ENCODE measurements around the gene DTD2.

Gene DTD2

DNA sequence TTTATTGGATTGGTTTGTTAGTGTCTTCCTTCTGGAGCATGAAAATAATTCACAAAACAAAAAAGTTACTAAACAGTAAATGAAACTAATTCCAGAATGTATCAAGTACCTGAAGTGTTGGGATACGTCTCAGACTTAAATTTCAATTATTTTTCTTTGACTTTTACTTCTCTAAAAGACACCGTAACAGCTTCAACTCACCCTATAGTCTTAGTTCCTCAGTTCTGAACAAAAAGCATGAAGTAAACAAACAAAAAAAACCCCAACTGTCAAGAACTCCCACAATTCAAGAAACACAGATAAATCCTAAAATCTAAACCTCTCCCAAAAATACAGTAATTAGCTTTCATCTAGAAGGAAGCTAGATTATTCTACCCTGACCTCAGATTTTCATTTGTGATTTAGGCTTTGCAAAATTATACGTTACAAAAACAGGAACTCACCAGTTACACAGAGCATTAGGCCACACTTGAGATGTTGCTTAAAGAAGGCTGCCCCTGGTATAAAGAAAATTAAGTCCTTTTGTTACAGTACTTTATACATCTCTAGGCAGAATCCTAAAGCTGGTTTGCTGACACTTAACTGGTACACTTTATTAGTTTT, 47.2 kb downstream of the DTD2 start:
- no peak overlapping the region for H3K4me2 ChIP-seq (ENCODE audit: low read length)
- peaks cover 28% of the 10 kb centered on the region for H3K4me1 ChIP-seq
- H3K9ac ChIP-seq: no peak overlapping the region
- no peaks in the 10 kb centered on the region for H3K36me3 ChIP-seq (ENCODE audit: control insufficient read depth, insufficient read depth, low read length)
- peaks cover 22% of the 10 kb centered on the region for H3K79me2 ChIP-seq
- no peaks in the 10 kb centered on the region for H3K9me3 ChIP-seq (ENCODE audit: control insufficient read depth, low read length)
- H3K27me3 ChIP-seq (ENCODE audit: control insufficient read depth, insufficient read depth, low read length): no peaks in the 10 kb centered on the region
- peak overlapping the region; percentile 51 for H2AFZ ChIP-seq
- H3K27ac ChIP-seq: peak overlapping the region; percentile 20
- no peak overlapping the region for H3K4me3 ChIP-seq (ENCODE audit: low read depth, low read length)
- no peak for TF ChIP-seq CTCF (IDR thresholded peaks at IDR 0.05)

- peaks cover 12% of the 10 kb centered on the region for H3K79me2 ChIP-seq
- H3K9ac ChIP-seq: no peak overlapping the region
- H3K36me3 ChIP-seq (ENCODE audit: control insufficient read depth, insufficient read depth, low read length): no peaks in the 10 kb centered on the region
- no peak overlapping the region for H2AFZ ChIP-seq
- TF ChIP-seq CTCF (IDR thresholded peaks at IDR 0.05): no peak
- H3K27ac ChIP-seq: no peak overlapping the region
- no peak overlapping the region for H3K4me3 ChIP-seq (ENCODE audit: low read depth, low read length)
- H3K4me2 ChIP-seq (ENCODE audit: low read length): no peak overlapping the region
- H3K4me1 ChIP-seq: peaks cover 32% of the 10 kb centered on the region
- no peaks in the 10 kb centered on the region for H3K27me3 ChIP-seq (ENCODE audit: control insufficient read depth, insufficient read depth, low read length)
- H3K9me3 ChIP-seq (ENCODE audit: control insufficient read depth, low read length): no peaks in the 10 kb centered on the region
These were observed 48.9 kb downstream of the DTD2 start for GRCh38 chr14:31408421-31408820.

DNA sequence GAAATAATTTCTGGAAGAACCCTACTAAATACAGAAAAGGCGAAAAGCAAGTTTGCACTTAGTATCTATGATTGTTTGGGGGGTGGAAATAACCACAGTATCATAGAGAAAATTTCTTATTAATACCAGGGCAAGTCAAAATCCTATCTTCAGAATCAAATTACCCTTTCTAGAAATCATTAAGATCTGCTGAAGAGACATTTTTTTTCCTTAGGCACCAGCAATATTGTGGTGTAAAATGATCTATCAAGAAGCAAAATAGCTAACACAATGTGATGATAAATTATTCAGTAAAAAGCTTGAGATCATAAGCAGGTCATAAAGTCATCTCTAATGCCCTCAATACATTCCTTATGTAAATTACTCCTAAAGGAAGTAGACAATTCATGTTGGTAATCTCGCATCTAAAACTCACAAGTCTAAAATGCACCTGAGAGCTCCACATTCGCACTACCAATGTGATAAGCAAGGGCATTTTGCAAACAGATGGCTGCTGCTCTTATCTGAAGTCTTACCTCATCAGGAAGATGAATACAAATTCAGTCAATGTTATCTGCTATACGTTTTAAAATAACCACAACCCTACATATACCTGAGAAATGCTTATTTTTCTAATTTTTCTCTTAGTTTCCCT, 51.6 kb downstream of the DTD2 start:
- Histone ChIP-seq H3K4me2 (ENCODE audit: low read length) (peak overlapping the region; percentile 5), H3K9ac (no peak overlapping the region), H3K4me3 (ENCODE audit: low read depth, low read length) (no peak overlapping the region), H3K27me3 (ENCODE audit: control insufficient read depth, insufficient read depth, low read length) (no peaks in the 10 kb centered on the region), H3K27ac (peak overlapping the region; percentile 17), H3K79me2 (peaks cover 12% of the 10 kb centered on the region), H3K4me1 (peaks cover 29% of the 10 kb centered on the region), H2AFZ (peak overlapping the region; percentile 40), H3K36me3 (ENCODE audit: control insufficient read depth, insufficient read depth, low read length) (no peaks in the 10 kb centered on the region), H3K9me3 (ENCODE audit: control insufficient read depth, low read length) (no peaks in the 10 kb centered on the region)
- TF ChIP-seq CTCF (IDR thresholded peaks at IDR 0.05): no peak

DNA sequence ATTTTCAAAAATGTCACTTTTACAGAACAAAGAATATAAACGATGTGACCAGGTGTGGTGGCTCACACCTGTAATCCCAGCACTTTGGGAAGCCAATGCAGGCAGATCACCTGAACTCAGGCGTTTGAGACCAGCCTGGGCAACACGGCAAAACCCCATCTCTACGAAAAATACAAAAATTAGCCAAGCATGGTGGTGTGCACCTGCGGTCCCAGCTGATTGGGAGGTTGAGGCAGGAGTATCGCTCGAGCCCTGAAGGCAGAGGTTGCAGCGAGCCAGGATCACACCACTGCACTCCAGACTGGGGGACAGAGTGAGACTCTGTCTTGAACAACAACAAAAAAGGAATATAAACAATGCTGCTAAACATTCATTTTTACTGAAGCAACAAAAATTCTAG, 52.2 kb downstream of the DTD2 start:
- Histone ChIP-seq H3K9ac (no peak overlapping the region), H2AFZ (no peak overlapping the region), H3K27ac (peak overlapping the region; percentile 17), H3K9me3 (ENCODE audit: control insufficient read depth, low read length) (no peaks in the 10 kb centered on the region), H3K36me3 (ENCODE audit: control insufficient read depth, insufficient read depth, low read length) (no peaks in the 10 kb centered on the region), H3K4me3 (ENCODE audit: low read depth, low read length) (no peak overlapping the region), H3K4me2 (ENCODE audit: low read length) (no peak overlapping the region), H3K27me3 (ENCODE audit: control insufficient read depth, insufficient read depth, low read length) (no peaks in the 10 kb centered on the region), H3K4me1 (peaks cover 25% of the 10 kb centered on the region), H3K79me2 (peaks cover 9% of the 10 kb centered on the region)
- no peak for TF ChIP-seq CTCF (IDR thresholded peaks at IDR 0.05)

DNA sequence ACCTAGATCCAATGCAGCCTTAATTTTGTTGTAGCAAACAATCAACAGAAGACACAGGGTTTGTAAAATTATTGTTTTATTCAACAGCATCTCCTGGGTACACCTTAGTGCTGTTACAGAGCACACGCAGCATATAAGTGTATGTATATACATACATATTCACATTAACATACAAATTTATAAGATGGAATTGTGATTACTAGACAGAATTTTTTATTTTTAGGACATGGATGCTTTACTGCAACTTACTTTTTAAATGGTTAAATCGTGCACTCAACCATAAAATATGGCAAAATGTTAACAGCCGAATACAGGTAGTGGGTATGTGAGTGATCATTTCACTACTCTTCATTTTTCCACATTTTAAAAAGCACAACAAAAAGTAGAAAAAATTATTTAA, 53.6 kb downstream of the DTD2 start:
- H3K4me3 ChIP-seq (ENCODE audit: low read depth, low read length): no peak overlapping the region
- no peak overlapping the region for H3K9ac ChIP-seq
- H3K9me3 ChIP-seq (ENCODE audit: control insufficient read depth, low read length): no peaks in the 10 kb centered on the region
- peaks cover 4% of the 10 kb centered on the region for H3K79me2 ChIP-seq
- H3K36me3 ChIP-seq (ENCODE audit: control insufficient read depth, insufficient read depth, low read length): no peaks in the 10 kb centered on the region
- no peak overlapping the region for H3K4me2 ChIP-seq (ENCODE audit: low read length)
- no peak overlapping the region for H3K27ac ChIP-seq
- H3K27me3 ChIP-seq (ENCODE audit: control insufficient read depth, insufficient read depth, low read length): no peaks in the 10 kb centered on the region
- TF ChIP-seq CTCF (IDR thresholded peaks at IDR 0.05): no peak
- peaks cover 18% of the 10 kb centered on the region for H3K4me1 ChIP-seq
- no peak overlapping the region for H2AFZ ChIP-seq

Measured in parathyroid adenoma (tissue), 2 donors.